PC-9 (cell line): Measurements from ENCODE around the gene NAV3. TPM values are rescaled to one million over a fixed set of nuclear protein-coding genes. Genes with fewer than 3 reads are reported as not detected.

Source experiments
- BruUV-seq: library from RNA; stranded (reverse); fragments of 400-500 nt; replicated peaks from 2 replicates; lab custom pipeline; 2021; lab: Mats Ljungman, UMichigan
- CTCF ChIA-PET: fragments of 300-600 bp; sonication (Branson Sonifier 250); formaldehyde crosslinking; loops from one replicate; lab custom pipeline; 2022; ENCODE audit warnings: antibody characterized with exemption; lab: Charles Lee
- POLR2A ChIA-PET: fragments of 300-600 bp; sonication (Branson Sonifier 250); formaldehyde crosslinking; loops from one replicate; lab custom pipeline; 2022; ENCODE audit warnings: antibody characterized with exemption; ENCODE audit not compliant: unreplicated experiment; lab: Charles Lee
- DNase-seq, 2 experiments: peaks; one replicate each; pipeline versions ENCODE4 v3.0.0 to v3.0.0-alpha.2; 2015 to 2022; ENCODE audit warnings: mixed read lengths in 1 of 2
- H2AFZ ChIP-seq: fragments of 200-600 bp; sonication (generic); 2 replicates; pipeline ENCODE4 v1.8.1; 2017; ENCODE audit warnings: antibody characterized with exemption
- H3F3A ChIP-seq: fragments of 200-600 bp; sonication (generic); 2 replicates; pipeline ENCODE4 v1.8.1; 2017; ENCODE audit warnings: antibody characterized with exemption, mild to moderate bottlenecking, low read depth; ENCODE audit not compliant: insufficient read depth
- H3K27ac ChIP-seq: fragments of 200-600 bp; sonication (generic); 2 replicates; pipeline ENCODE4 v1.6.1; 2016; ENCODE audit warnings: mixed run types
- H3K27me3 ChIP-seq: fragments of 200-600 bp; sonication (generic); 2 replicates; pipeline ENCODE4 v1.6.1; 2016; ENCODE audit warnings: low read depth, mixed run types; ENCODE audit not compliant: insufficient read depth
- H3K36me3 ChIP-seq: fragments of 200-600 bp; sonication (generic); 2 replicates; pipeline ENCODE4 v1.6.1; 2016; ENCODE audit warnings: low read depth, mixed run types
- H3K4me1 ChIP-seq: fragments of 200-600 bp; sonication (generic); replicated peaks from 2 replicates; pipeline ENCODE4 v1.6.1; 2016; ENCODE audit warnings: mixed run types; ENCODE audit not compliant: insufficient read depth
- H3K4me2 ChIP-seq: fragments of 200-600 bp; sonication (generic); 2 replicates; pipeline ENCODE4 v1.6.1; 2017; ENCODE audit warnings: mixed run types
- H3K4me3 ChIP-seq: fragments of 200-600 bp; sonication (generic); 2 replicates; pipeline ENCODE4 v1.6.1; 2016; ENCODE audit warnings: mixed run types
- H3K79me2 ChIP-seq: fragments of 200-600 bp; sonication (generic); 2 replicates; pipeline ENCODE4 v1.6.1; 2017; ENCODE audit warnings: low read depth, mixed run types
- H3K9me2 ChIP-seq: fragments of 200-600 bp; sonication (generic); 2 replicates; pipeline ENCODE4 v1.8.1; 2017; ENCODE audit warnings: mild to moderate bottlenecking; ENCODE audit not compliant: insufficient read depth
- H3K9me3 ChIP-seq: fragments of 200-600 bp; sonication (generic); 2 replicates; pipeline ENCODE4 v1.8.1; 2016; ENCODE audit warnings: low read depth; ENCODE audit not compliant: insufficient read depth
- H4K20me1 ChIP-seq: fragments of 200-600 bp; sonication (generic); 2 replicates; pipeline ENCODE4 v1.8.1; 2017; ENCODE audit not compliant: insufficient read depth
- CTCF ChIP-seq: fragments of 200-600 bp; sonication (generic); conservative IDR thresholded peaks from 2 replicates; pipeline ENCODE4 v1.6.1; 2017; ENCODE audit warnings: mixed run types, antibody characterized with exemption, mild to moderate bottlenecking, moderate library complexity
- EZH2 ChIP-seq: fragments of 200-600 bp; sonication (generic); IDR thresholded peaks from 2 replicates; pipeline ENCODE4 v1.8.0; 2017; ENCODE audit warnings: antibody characterized with exemption, low read depth
- intact Hi-C: fragments of 100-400 bp; cut with micrococcal nuclease; formaldehyde crosslinking; loops from one replicate; pipeline ENCODE4 v1.10.0; 2022; ENCODE audit not compliant: unreplicated experiment
- total RNA-seq: library from RNA; stranded (reverse); gene quantifications from 2 replicates; pipeline ENCODE4 v1.2.3, GENCODE V29; 2021

Gene NAV3
- total RNA-seq, 1 experiment from 2014 or later, result 13.6 TPM

- Histone ChIP-seq H3K36me3 (no peaks in the 10 kb centered on the region), H3K9me3 (peaks cover 15% of the 10 kb centered on the region), H3K9me2 (no peaks in the 10 kb centered on the region), H3K27me3 (no peaks in the 10 kb centered on the region), H3K4me1 (peaks cover 25% of the 10 kb centered on the region), H3K4me3 (no peak overlapping the region), H3K79me2 (no peaks in the 10 kb centered on the region), H3K27ac (0 out of 2 replicates have a peak overlapping the region, but pooled peaks have one; percentile 88), H3F3A (peaks cover 15% of the 10 kb centered on the region), H3K4me2 (0 out of 2 replicates have a peak overlapping the region, but pooled peaks have one; percentile 56), H2AFZ (no peak overlapping the region), H4K20me1 (no peaks in the 10 kb centered on the region)
- no peak for TF ChIP-seq CTCF
- intact Hi-C loops, result no loop called here
- DNase-seq, result no peak
- BruUV-seq, result no TSS peak
- CTCF ChIA-PET, result interaction anchor here (0.6 kb wide), 1 partner anchor 16 kb away, joined by 14 read pairs; no protein-coding TSS in a partner anchor
- POLR2A ChIA-PET, result no interaction called here
These were observed 110.7 kb downstream of the NAV3 start for GRCh38 chr12:77941401-77941800.

GRCh38 chr12:77943466-77943865, 112.8 kb downstream of the NAV3 start:
- Histone ChIP-seq H3K4me1 (peaks cover 38% of the 10 kb centered on the region), H3K36me3 (no peaks in the 10 kb centered on the region), H3K4me3 (no peak overlapping the region), H3K4me2 (no peak overlapping the region), H3F3A (peaks cover 15% of the 10 kb centered on the region), H3K27ac (no peak overlapping the region), H3K79me2 (no peaks in the 10 kb centered on the region), H2AFZ (0 out of 2 replicates have a peak overlapping the region, but pooled peaks have one; percentile 36), H4K20me1 (no peaks in the 10 kb centered on the region), H3K9me3 (peaks cover 13% of the 10 kb centered on the region), H3K27me3 (no peaks in the 10 kb centered on the region), H3K9me2 (no peaks in the 10 kb centered on the region)
- CTCF ChIA-PET, result no interaction called here
- DNase-seq, result no peak
- POLR2A ChIA-PET, result no interaction called here
- TF ChIP-seq EZH2, result no peak
- TF ChIP-seq CTCF, result no peak
- intact Hi-C loops, result no loop called here
- BruUV-seq, result no TSS peak

- no peak for DNase-seq
- TF ChIP-seq CTCF, result no peak
- TF ChIP-seq EZH2, result no peak
- no peaks in the 10 kb centered on the region for H3K79me2 ChIP-seq
- H3K36me3 ChIP-seq, result no peaks in the 10 kb centered on the region
- no peaks in the 10 kb centered on the region for H4K20me1 ChIP-seq
- H3K27me3 ChIP-seq, result no peaks in the 10 kb centered on the region
- H3K4me1 ChIP-seq, result peaks cover 13% of the 10 kb centered on the region; the same call in 1 of the 2 replicates
- no peak overlapping the region for H2AFZ ChIP-seq
- no peak overlapping the region for H3K4me3 ChIP-seq
- CTCF ChIA-PET, result no interaction called here
- H3K27ac ChIP-seq, result no peak overlapping the region
- H3F3A ChIP-seq, result no peaks in the 10 kb centered on the region
- no peak overlapping the region for H3K4me2 ChIP-seq
- intact Hi-C loops, result no loop called here
- no peaks in the 10 kb centered on the region for H3K9me2 ChIP-seq
- POLR2A ChIA-PET, result no interaction called here
- H3K9me3 ChIP-seq, result peaks cover 12% of the 10 kb centered on the region
- BruUV-seq, result no TSS peak
These were observed 115.9 kb downstream of the NAV3 start for GRCh38 chr12:77946541-77947061.
